Spleen (tissue), 7 donors: Measurements from ENCODE around the gene SLC30A1.

Experiments used
- CTCF ChIP-seq, 11 experiments: fragments of 200-600 bp in 7 of 11; fragments of 450-650 bp in 4 of 11; sonication (generic) in 4 of 11; IDR thresholded peaks in 8 of 11; conservative IDR thresholded peaks in 3 of 11; 1 replicate in 7 of 11; 2 replicates in 4 of 11; pipeline versions ENCODE4 v1.4.0 to v1.8.0; 2016 to 2021; ENCODE audit warnings: antibody characterized with exemption in 11 of 11, inconsistent platforms in 4 of 11, mild to moderate bottlenecking in 1 of 11
- POLR2A ChIP-seq, 3 donors: fragments of 450-650 bp; IDR thresholded peaks; one replicate each; pipeline ENCODE4 v1.5.1; 2017; ENCODE audit warnings: antibody characterized with exemption in 3 of 3, mild to moderate bottlenecking in 1 of 3
- donor health status: DM: no; HTN: no; CAD: no; lungs with moderate emphysema.
- donor health status: DM: no; HTN: no; CAD: no.
- donor health status: DM: no; HTN: no; CAD: no.

GRCh38 chr1:211578640-211579439 is at the start of gene SLC30A1:
- peak in 3 of 11 experiments; percentile 9 to 36 (median 12) for TF ChIP-seq CTCF (IDR thresholded peaks at IDR 0.05 in 8 of 11, conservative IDR thresholded peaks at IDR 0.05 in 3 of 11)
- TF ChIP-seq POLR2A (IDR thresholded peaks at IDR 0.05), result peak; percentile 12 to 85 (median 36)
